Activated CD8-positive, alpha-beta memory T cell treated with anti-CD3 and anti-CD28 coated beads, Interleukin-2, amount 50 U/mL, for 24 hours (primary cell): ENCODE measurements around the gene CTSD.
"Not testable (repeated sequence)": the region's sequence is repeated elsewhere in the genome, so short reads cannot be mapped to it uniquely, and the experiment has no call there.

Source experiments
- DNase-seq: peaks from one replicate; pipeline ENCODE4 v3.0.0-alpha.2; 2020; ENCODE audit errors: extremely low read depth

The CTSD gene

GRCh38 chr11:1763796-1764661 lies at the start of gene CTSD:
CTSD (minus strand) TSS chr11:1763927; CDS start chr11:1763859, 68 bp downstream.
- peak; percentile 55 for DNase-seq

- not testable (repeated sequence) for DNase-seq
Measured at GRCh38 chr11:1813356-1813755, 49.6 kb upstream of the CTSD start.

- DNase-seq = no peak
Measured at GRCh38 chr11:1812801-1813200, 49.1 kb upstream of the CTSD start.

GRCh38 chr11:1812274-1812673 lies 48.5 kb upstream of the CTSD start:
- no peak for DNase-seq

- no peak for DNase-seq
Measured at GRCh38 chr11:1810761-1811160, 47.0 kb upstream of the CTSD start.

GRCh38 chr11:1807264-1807995 lies 43.7 kb upstream of the CTSD start:
- no peak for DNase-seq

GRCh38 chr11:1805525-1805924 lies 41.8 kb upstream of the CTSD start:
- no peak for DNase-seq

GRCh38 chr11:1803835-1804519 lies 40.2 kb upstream of the CTSD start:
- not testable (repeated sequence) for DNase-seq

GRCh38 chr11:1803246-1803645 lies 39.5 kb upstream of the CTSD start:
- DNase-seq = no peak

- no peak for DNase-seq
Measured at GRCh38 chr11:1797391-1798125, 33.8 kb upstream of the CTSD start.

- DNase-seq = no peak
Measured at GRCh38 chr11:1796413-1797011, 32.8 kb upstream of the CTSD start.

GRCh38 chr11:1793081-1793480 lies 29.4 kb upstream of the CTSD start:
- no peak for DNase-seq

GRCh38 chr11:1792461-1792860 lies 28.7 kb upstream of the CTSD start:
- no peak for DNase-seq

- DNase-seq = no peak
Measured at GRCh38 chr11:1791912-1792311, 28.2 kb upstream of the CTSD start.

GRCh38 chr11:1786466-1786865 lies 22.7 kb upstream of the CTSD start:
- no peak for DNase-seq

- DNase-seq = no peak
Measured at GRCh38 chr11:1785749-1786413, 22.2 kb upstream of the CTSD start.

GRCh38 chr11:1784761-1785650 lies 21.3 kb upstream of the CTSD start:
- DNase-seq = no peak

GRCh38 chr11:1783725-1784529 lies 20.2 kb upstream of the CTSD start:
- no peak for DNase-seq
